K562 (cell line): Measurements from ENCODE around the gene PREX1. TPM values are rescaled to one million over a fixed set of nuclear protein-coding genes. Genes with fewer than 3 reads are reported as not detected.
A peak's percentile ranks its signal among the peaks of the same experiment; 100 is the strongest.

ENCODE experiments used
- ATF7 ChIP-seq: fragments of 450-650 bp; IDR thresholded peaks from 2 replicates; pipeline ENCODE4 v1.7.1; 2014; ENCODE audit warnings: mild to moderate bottlenecking, moderate library complexity
- BRF2 ChIP-seq: IDR thresholded peaks from 3 replicates; pipeline ENCODE4 v1.6.1; 2011; ENCODE audit warnings: borderline replicate concordance, mild to moderate bottlenecking; ENCODE audit not compliant: insufficient read length, insufficient read depth
- CCNT2 ChIP-seq: IDR thresholded peaks from 2 replicates; pipeline ENCODE4 v1.6.1; 2011; ENCODE audit warnings: borderline replicate concordance, low read depth, mild to moderate bottlenecking, moderate library complexity, mixed read lengths, low read length; ENCODE audit not compliant: insufficient read length; ENCODE audit errors: extremely low read depth
- ERF ChIP-seq: fragments of 450-650 bp; formaldehyde crosslinking; IDR thresholded peaks from 2 replicates; pipeline ENCODE4 v1.4.0; 2020; ENCODE audit warnings: mild to moderate bottlenecking, mixed read lengths
- ESRRA ChIP-seq: fragments of 450-650 bp; IDR thresholded peaks from 2 replicates; pipeline ENCODE4 v1.6.1; 2014; ENCODE audit warnings: low read depth, mild to moderate bottlenecking, moderate library complexity, borderline replicate concordance
- HBP1 ChIP-seq: fragments of 450-650 bp; formaldehyde crosslinking; IDR thresholded peaks from 2 replicates; pipeline ENCODE4 v1.4.0; 2022; ENCODE audit warnings: missing genetic modification characterization
- HDAC2 ChIP-seq: fragments of 450-650 bp; IDR thresholded peaks from 2 replicates; pipeline ENCODE4 v1.6.1; 2016; ENCODE audit warnings: mild to moderate bottlenecking
- MBD1 ChIP-seq: fragments of 250-450 bp; sonication (Bioruptor Pico); IDR thresholded peaks from 2 replicates; pipeline ENCODE4 v1.8.0; 2022; ENCODE audit warnings: inconsistent platforms
- MNT ChIP-seq, 2 experiments: fragments of 450-650 bp; conservative IDR thresholded peaks; 2 replicates each; pipeline ENCODE4 v1.6.1; 2017; ENCODE audit warnings: mild to moderate bottlenecking in 2 of 2, moderate library complexity in 2 of 2
- MYC ChIP-seq, 2 experiments: fragments of 250-450 bp in 1 of 2; sonication (Bioruptor Pico) in 1 of 2; IDR thresholded peaks; 2 replicates each; pipeline versions ENCODE4 v1.5.1 to v1.6.1; 2012 to 2021; ENCODE audit warnings: low read depth in 2 of 2, borderline replicate concordance in 1 of 2, improper control_type of control experiment in 1 of 2, low read length in 1 of 2, mild to moderate bottlenecking in 1 of 2, moderate library complexity in 1 of 2
- PCBP2 ChIP-seq: fragments of 200-400 bp; formaldehyde crosslinking; IDR thresholded peaks from 2 replicates; pipeline ENCODE4 v1.6.1; 2018; ENCODE audit warnings: low read length, low read depth, mild to moderate bottlenecking, moderate library complexity; ENCODE audit not compliant: poor library complexity, severe bottlenecking
- POLR2A ChIP-seq: fragments of 450-650 bp; conservative IDR thresholded peaks from 2 replicates; pipeline ENCODE4 v1.6.1; 2016
- RBBP5 ChIP-seq: fragments of 200-600 bp; sonication (generic); IDR thresholded peaks from 2 replicates; pipeline ENCODE4 v1.6.1; 2012; ENCODE audit warnings: borderline replicate concordance, mild to moderate bottlenecking, low read length, control low read depth, inconsistent platforms; ENCODE audit not compliant: insufficient read depth, poor library complexity, severe bottlenecking
- RBM34 ChIP-seq: fragments of 200-400 bp; formaldehyde crosslinking; IDR thresholded peaks from 2 replicates; pipeline ENCODE4 v1.6.1; 2018; ENCODE audit warnings: low read length, borderline replicate concordance; ENCODE audit not compliant: insufficient read depth
- SAP30 ChIP-seq: fragments of 200-600 bp; sonication (generic); IDR thresholded peaks from 2 replicates; pipeline ENCODE4 v1.6.1; 2012; ENCODE audit warnings: borderline replicate concordance, low read depth, mild to moderate bottlenecking, moderate library complexity, low read length, control low read depth, inconsistent platforms; ENCODE audit not compliant: insufficient read depth, poor library complexity, severe bottlenecking
- TARDBP ChIP-seq: fragments of 450-650 bp; IDR thresholded peaks from 2 replicates; pipeline ENCODE4 v1.6.1; 2016
- polyA plus RNA-seq, 8 experiments: library from polyadenylated mRNA; depleted of rRNA in 4 of 8; stranded (reverse) in 5 of 8; unstranded in 3 of 8; fragments of >200 nt; fragmentation: Nextera tagmentation in 2 of 8; fragmentation: Illumina TruSeq in 1 of 8; extraction: Ambion mirVana in 2 of 8; extraction: Trizol in 1 of 8; gene quantifications; 2 replicates each; pipeline versions ENCODE4 v1.2.1 to v1.2.3, GENCODE V29; 2011 to 2014; ENCODE audit warnings: inconsistent platforms in 1 of 8, missing spikeins in 1 of 8
- total RNA-seq, 7 experiments: library from RNA; depleted of rRNA in 6 of 7; stranded (reverse); fragments of >200 nt in 6 of 7; fragmentation: Illumina TruSeq in 2 of 7; extraction: Trizol in 2 of 7; gene quantifications; 2 replicates each; pipeline versions ENCODE4 v1.2.1 to v1.2.3, GENCODE V29; 2011 to 2021; ENCODE audit warnings: low replicate concordance in 1 of 7

PREX1 gene
- total and polyA plus RNA-seq, 9 of the 15 experiments (the other 6 are each of a cell fraction or from before 2014, with no cell fraction given): 0.37 to 10.4 (median 4.8) TPM

GRCh38 chr20:48827855-48828733 is at the start of gene PREX1 (continued):
- TF ChIP-seq MBD1 (CRISPR knock-in tag) (no peak), BRF2 (no peak), ATF7 (peak; percentile 55), ESRRA (peak; percentile 74), MNT (conservative IDR thresholded peaks at IDR 0.05) (peak in 1 of 2 experiments; percentile 74; a peak in 2 of 4 replicates), PCBP2 (no peak), RBBP5 (peak; percentile 57), POLR2A (peak; percentile 70), HBP1 (CRISPR knock-in tag) (0 out of 2 replicates have a peak, but pooled peaks have one; percentile 45), SAP30 (peak; percentile 38), CCNT2 (peak; percentile 27), RBM34 (peak; percentile 29; the same call in 1 of the 2 replicates), ERF (CRISPR knock-in tag) (0 out of 2 replicates have a peak, but pooled peaks have one; percentile 25), HDAC2 (no peak), MYC (IDR thresholded peaks at IDR 0.05; ENCODE audit: low read depth, low read length) (peak; percentile 38; the same call in 1 of the 2 replicates), MYC (CRISPR knock-in tag; IDR thresholded peaks at IDR 0.05; ENCODE audit: borderline replicate concordance, low read depth) (no peak), TARDBP (peak; percentile 54; the same call in 1 of the 2 replicates)
